PFSK-1 (cell line): ENCODE data around the gene RIC8A.

Experiments used
- POLR2AphosphoS5 ChIP-seq: IDR thresholded peaks from 2 replicates; pipeline ENCODE4 v1.6.1; 2012; ENCODE audit warnings: low read depth, mild to moderate bottlenecking, control low read depth, low read length, moderate library complexity
- TF ChIP-seq, protein P1 (sequence below), 2 experiments: IDR thresholded peaks; 2 replicates each; pipeline versions ENCODE4 v1.6.1 to v1.8.0; 2011 to 2012; ENCODE audit warnings: low read depth in 2 of 2, low read length in 2 of 2, control low read depth in 1 of 2, inconsistent platforms in 1 of 2, mild to moderate bottlenecking in 1 of 2, moderate library complexity in 1 of 2; ENCODE audit not compliant: insufficient read depth in 1 of 2

DNA sequence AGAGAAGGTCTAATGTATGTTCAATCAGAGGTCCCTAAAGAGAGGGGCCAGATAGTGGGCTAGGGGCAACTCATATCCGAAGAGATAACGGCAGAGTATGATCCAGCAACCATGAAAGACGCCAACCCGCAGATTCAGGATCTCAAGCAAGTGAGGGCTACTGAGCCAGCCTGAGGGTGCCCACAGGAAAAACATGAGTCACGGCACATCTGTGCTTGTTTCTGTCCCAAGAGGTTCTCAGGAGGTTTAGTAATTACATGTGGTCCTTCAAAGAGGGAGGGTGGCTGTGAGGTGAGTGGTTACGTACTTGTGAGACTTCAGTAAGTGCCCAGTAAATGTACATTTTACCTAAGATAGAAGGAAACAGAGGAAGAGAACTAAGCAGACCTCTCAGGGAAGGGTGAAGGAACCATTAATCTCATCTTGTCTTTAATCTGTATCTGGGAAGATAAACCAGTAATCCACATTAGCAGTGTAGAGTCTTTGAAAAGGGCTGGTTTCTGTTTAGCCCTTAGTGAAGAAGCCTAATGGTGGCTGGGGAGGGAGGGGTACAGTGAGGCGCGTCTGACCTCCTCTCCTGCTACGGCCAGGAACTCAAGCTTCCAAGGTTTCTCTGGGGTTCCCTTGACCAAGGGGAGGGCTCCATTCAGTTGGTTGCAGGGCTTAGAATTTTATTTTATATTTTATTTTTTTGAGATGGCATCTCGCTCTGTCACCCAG lies 18.4 kb downstream of the RIC8A start:
- TF ChIP-seq, protein P1, sequence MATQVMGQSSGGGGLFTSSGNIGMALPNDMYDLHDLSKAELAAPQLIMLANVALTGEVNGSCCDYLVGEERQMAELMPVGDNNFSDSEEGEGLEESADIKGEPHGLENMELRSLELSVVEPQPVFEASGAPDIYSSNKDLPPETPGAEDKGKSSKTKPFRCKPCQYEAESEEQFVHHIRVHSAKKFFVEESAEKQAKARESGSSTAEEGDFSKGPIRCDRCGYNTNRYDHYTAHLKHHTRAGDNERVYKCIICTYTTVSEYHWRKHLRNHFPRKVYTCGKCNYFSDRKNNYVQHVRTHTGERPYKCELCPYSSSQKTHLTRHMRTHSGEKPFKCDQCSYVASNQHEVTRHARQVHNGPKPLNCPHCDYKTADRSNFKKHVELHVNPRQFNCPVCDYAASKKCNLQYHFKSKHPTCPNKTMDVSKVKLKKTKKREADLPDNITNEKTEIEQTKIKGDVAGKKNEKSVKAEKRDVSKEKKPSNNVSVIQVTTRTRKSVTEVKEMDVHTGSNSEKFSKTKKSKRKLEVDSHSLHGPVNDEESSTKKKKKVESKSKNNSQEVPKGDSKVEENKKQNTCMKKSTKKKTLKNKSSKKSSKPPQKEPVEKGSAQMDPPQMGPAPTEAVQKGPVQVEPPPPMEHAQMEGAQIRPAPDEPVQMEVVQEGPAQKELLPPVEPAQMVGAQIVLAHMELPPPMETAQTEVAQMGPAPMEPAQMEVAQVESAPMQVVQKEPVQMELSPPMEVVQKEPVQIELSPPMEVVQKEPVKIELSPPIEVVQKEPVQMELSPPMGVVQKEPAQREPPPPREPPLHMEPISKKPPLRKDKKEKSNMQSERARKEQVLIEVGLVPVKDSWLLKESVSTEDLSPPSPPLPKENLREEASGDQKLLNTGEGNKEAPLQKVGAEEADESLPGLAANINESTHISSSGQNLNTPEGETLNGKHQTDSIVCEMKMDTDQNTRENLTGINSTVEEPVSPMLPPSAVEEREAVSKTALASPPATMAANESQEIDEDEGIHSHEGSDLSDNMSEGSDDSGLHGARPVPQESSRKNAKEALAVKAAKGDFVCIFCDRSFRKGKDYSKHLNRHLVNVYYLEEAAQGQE (IDR thresholded peaks at IDR 0.05; ENCODE audit: insufficient read depth in 1 of 2, low read depth in 2 of 2, low read length in 2 of 2): no peak
- no peak for TF ChIP-seq POLR2AphosphoS5
